GM12874 (cell line): ENCODE results near the gene FOSB.

Experiments used
- TF ChIP-seq, protein P1 (sequence below): IDR thresholded peaks from 2 replicates; pipeline ENCODE4 v1.5.1; 2011; ENCODE audit warnings: low read depth, mild to moderate bottlenecking, control low read depth, low read length, moderate library complexity; ENCODE audit not compliant: insufficient read depth

The FOSB gene

DNA sequence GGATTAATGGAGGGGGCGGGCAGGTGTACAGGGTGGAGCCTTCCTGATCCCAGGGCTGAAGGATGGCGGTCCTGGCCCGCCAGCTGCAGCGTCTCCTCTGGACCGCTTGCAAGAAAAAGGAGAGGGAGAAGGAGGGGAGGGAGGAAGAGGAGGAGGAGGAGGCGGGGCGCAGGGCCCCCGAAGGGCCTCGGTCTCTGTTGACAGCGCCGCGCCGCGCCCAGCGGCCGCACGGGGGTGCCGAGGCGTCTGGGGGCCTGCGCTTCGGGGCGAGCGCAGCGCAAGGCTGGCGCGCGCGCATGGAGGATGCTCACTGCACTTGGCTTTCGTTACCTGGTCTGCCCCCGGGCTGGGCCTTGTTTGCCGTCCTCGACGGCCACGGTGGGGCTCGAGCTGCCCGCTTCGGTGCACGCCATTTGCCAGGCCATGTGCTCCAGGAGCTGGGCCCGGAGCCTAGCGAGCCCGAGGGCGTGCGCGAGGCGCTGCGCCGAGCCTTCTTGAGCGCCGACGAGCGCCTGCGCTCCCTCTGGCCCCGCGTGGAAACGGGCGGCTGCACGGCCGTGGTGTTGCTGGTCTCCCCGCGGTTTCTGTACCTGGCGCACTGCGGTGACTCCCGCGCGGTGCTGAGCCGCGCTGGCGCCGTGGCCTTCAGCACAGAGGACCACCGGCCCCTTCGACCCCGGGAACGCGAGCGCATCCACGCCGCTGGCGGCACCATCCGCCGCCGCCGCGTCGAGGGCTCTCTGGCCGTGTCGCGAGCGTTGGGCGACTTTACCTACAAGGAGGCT is 30.8 kb downstream of the FOSB start, which contains the start of gene PPM1N:
Gene PPM1N (plus strand): TSS at position 33 of the 785 bp plus-strand sequence. CDS start 30 bp downstream, at position 63.
- TF ChIP-seq, protein P1, sequence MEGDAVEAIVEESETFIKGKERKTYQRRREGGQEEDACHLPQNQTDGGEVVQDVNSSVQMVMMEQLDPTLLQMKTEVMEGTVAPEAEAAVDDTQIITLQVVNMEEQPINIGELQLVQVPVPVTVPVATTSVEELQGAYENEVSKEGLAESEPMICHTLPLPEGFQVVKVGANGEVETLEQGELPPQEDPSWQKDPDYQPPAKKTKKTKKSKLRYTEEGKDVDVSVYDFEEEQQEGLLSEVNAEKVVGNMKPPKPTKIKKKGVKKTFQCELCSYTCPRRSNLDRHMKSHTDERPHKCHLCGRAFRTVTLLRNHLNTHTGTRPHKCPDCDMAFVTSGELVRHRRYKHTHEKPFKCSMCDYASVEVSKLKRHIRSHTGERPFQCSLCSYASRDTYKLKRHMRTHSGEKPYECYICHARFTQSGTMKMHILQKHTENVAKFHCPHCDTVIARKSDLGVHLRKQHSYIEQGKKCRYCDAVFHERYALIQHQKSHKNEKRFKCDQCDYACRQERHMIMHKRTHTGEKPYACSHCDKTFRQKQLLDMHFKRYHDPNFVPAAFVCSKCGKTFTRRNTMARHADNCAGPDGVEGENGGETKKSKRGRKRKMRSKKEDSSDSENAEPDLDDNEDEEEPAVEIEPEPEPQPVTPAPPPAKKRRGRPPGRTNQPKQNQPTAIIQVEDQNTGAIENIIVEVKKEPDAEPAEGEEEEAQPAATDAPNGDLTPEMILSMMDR, result peak; percentile 36; the same call in 1 of the 2 replicates

DNA sequence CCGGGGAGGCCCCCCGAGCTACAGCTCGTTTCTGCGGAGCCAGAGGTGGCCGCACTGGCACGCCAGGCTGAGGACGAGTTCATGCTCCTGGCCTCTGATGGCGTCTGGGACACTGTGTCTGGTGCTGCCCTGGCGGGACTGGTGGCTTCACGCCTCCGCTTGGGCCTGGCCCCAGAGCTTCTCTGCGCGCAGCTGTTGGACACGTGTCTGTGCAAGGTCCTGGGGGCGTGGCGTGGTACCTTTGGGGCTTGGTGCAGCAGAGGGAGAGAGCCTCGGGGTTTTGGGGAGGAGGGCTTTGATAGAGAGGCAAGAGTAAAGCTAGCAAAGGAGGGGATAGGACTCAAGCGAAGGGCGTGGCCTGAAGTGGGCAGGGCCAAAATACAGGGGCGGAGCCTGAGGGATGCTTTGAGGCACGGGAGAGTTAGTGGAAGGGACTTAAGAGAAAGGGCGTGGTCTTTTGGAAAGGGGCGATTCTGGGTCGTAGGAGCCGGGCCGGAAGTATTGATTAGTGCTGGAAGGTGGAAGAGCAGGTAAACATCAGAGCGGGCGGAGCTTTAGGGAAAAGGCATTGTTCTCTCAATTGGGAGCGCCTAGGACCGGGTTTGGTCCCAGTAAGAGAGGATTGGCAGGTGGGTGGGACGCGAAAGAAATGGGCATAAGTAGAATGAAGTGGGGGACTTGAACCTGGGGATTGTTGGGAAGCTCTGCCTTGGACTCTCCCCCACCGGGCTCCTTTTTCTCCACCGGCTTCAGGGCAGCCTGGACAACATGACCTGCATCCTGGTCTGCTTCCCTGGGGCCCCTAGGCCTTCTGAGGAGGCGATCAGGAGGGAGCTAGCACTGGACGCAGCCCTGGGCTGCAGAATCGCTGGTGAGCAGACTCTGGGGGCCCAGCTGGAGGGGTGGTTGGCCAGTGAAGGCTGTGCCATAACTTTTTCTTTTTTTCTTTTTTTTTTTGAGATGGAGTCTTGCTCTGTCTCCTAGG is 31.7 kb downstream of the FOSB start:
- TF ChIP-seq, protein P1, result no peak

DNA sequence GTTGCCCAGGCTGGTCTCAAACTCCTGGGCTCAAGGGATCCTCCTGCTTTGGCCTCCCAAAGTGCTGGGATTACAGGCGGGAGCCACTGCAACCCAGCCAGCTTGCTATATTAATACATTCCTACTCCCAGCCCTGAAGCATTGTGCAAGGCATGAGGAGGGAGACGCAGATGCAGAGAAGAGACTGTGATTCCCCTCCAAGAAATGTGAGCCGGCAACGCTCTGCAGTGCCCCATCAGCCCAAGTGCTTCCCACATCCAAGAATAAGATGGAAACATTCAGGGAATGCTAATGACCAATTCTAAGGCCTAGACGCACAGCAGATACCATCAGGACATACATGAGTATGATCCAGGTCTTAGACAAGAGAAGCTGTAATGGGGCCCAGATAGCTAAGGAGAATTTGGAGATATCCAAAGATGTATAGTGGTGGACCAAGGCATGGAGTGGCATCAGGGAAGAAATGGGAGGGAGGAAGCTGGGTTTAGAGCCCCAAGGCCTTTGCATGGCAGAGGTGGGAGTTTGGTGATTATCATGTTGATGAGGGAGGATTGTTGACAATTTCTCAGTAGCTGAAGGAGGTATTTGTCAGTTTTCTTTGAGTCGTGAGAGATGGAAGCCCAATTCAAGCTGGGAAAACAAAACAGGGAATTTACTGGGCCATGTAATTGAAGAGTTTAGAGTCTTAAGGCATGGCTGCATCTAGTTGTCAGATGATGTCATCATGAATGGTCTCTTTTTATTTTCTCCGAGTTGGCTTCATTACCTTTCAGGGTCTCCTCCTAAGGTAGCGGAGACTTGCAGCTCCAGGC is 33.3 kb downstream of the FOSB start:
- TF ChIP-seq, protein P1, result no peak

DNA sequence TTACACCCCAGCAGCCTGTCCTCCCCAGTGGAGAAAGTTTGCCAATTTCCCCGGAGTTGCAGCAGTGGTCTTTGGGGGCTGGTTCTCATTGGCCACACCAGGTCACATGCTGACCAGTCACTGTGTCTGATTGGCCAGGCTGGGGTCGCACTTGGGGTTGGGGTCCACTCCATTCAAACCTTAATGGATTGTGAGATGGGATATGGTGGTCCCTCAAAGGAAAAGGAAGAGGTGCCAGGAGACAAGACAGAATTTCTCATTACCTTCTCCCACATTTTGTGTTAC is 33.9 kb downstream of the FOSB start:
- TF ChIP-seq, protein P1, result no peak

DNA sequence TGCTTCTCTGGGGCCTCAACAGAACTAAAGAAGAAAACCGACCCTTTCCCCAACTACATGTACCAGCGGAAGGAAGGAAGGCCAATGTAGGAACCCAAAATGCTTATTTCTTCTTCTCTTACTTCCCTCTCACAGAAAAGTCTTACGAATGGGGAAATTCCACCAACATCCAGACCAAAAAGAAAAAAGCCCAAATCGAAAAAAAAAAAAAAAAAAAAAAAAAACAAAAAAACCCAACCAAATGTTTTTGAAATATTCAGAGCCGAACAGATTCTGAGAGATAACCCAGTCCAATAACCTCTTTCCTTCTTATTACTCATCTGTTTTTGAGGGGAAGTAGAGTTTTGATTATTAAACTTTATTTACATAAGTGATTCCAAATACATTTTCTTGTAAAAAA is 34.3 kb downstream of the FOSB start:
- TF ChIP-seq, protein P1, result no peak

DNA sequence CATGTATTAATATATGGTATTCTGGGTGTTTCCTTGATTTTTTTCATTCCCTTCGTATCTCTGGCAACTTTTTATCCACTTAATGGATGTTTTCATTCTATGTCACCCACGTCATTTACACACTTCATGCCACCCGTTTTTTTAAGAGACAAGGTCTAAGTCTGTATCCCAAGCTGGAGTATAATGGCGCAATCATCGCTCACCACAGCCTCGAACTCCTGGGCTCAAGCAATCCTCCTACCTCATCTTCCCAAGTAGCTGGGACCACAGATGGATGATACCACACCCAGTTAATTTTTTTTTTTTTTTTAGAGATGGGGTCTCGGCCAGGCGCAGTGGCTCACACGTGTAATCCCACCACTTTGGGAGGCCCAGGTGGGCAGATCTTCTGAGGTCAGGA is 36.1 kb downstream of the FOSB start:
- TF ChIP-seq, protein P1, result no peak
